HUDEP-2 (cell line): ENCODE measurements around the gene PARP4.
"Not testable (repeated sequence)": the region's sequence is repeated elsewhere in the genome, so short reads cannot be mapped to it uniquely, and the experiment has no call there.

Experiments
- DNase-seq, 76 experiments: peaks; one replicate each; lab custom pipeline; 2025; ENCODE audit not compliant: unreplicated experiment in 76 of 76; lab: John Stamatoyannopoulos, UW

Gene PARP4

GRCh38 chr13:24506698-24507335 is 5.8 kb downstream of the PARP4 start:
- no peak for DNase-seq

GRCh38 chr13:24506283-24506682 is 6.3 kb downstream of the PARP4 start:
- peak in 5 of 76 experiments; percentile 1 to 12 (median 5) for DNase-seq

- DNase-seq: peak in 1 of 76 experiments; percentile 0
Measured at GRCh38 chr13:24505756-24506155, 6.8 kb downstream of the PARP4 start.

- peak in 72 of 76 experiments; percentile 3 to 90 (median 62) for DNase-seq
Measured at GRCh38 chr13:24505256-24505655, 7.3 kb downstream of the PARP4 start.

GRCh38 chr13:24503379-24503696 is 9.2 kb downstream of the PARP4 start:
- peak in 1 of 76 experiments; percentile 12 for DNase-seq

- DNase-seq: peak in 62 of 76 experiments; percentile 4 to 66 (median 34)
Measured at GRCh38 chr13:24502533-24503378, 9.8 kb downstream of the PARP4 start.

- DNase-seq: peak in 59 of 76 experiments; percentile 1 to 77 (median 32)
Measured at GRCh38 chr13:24500977-24501376, 11.6 kb downstream of the PARP4 start.

- DNase-seq: no peak
Measured at GRCh38 chr13:24497742-24498141, 14.8 kb downstream of the PARP4 start.

- not testable (repeated sequence) for DNase-seq
Measured at GRCh38 chr13:24496295-24496694, 16.3 kb downstream of the PARP4 start.

- DNase-seq: no peak
Measured at GRCh38 chr13:24495151-24495729, 17.3 kb downstream of the PARP4 start.

- no peak for DNase-seq
Measured at GRCh38 chr13:24493356-24493755, 19.2 kb downstream of the PARP4 start.

GRCh38 chr13:24491845-24492244 is 20.7 kb downstream of the PARP4 start:
- DNase-seq: no peak

GRCh38 chr13:24489721-24490120 is 22.9 kb downstream of the PARP4 start:
- DNase-seq: no peak

- not testable (repeated sequence) for DNase-seq
Measured at GRCh38 chr13:24488092-24488491, 24.5 kb downstream of the PARP4 start.

- DNase-seq: not testable (repeated sequence)
Measured at GRCh38 chr13:24486017-24486657, 26.4 kb downstream of the PARP4 start.

- no peak for DNase-seq
Measured at GRCh38 chr13:24473686-24474085, 38.9 kb downstream of the PARP4 start.

- not testable (repeated sequence) for DNase-seq
Measured at GRCh38 chr13:24472129-24472528, 40.4 kb downstream of the PARP4 start.

- no peak for DNase-seq
Measured at GRCh38 chr13:24463078-24463477, 49.5 kb downstream of the PARP4 start.

GRCh38 chr13:24460256-24460655 is 52.3 kb downstream of the PARP4 start:
- DNase-seq: no peak

GRCh38 chr13:24459726-24460125 is 52.9 kb downstream of the PARP4 start:
- DNase-seq: no peak

- no peak for DNase-seq
Measured at GRCh38 chr13:24459234-24459633, 53.3 kb downstream of the PARP4 start.
